Eye (tissue), 1 donor: Measurements from ENCODE around the gene BCKDK.
"Not testable (repeated sequence)": the region's sequence is repeated elsewhere in the genome, so short reads cannot be mapped to it uniquely, and the experiment has no call there.

Source experiments
- DNase-seq: peaks from one replicate; pipeline ENCODE4 v3.0.0-alpha.2; 2015

The BCKDK gene

GRCh38 chr16:31100876-31101641 is 7.1 kb upstream of the BCKDK start:
- DNase-seq, result not testable (repeated sequence)

GRCh38 chr16:31105677-31106213 is 2.4 kb upstream of the BCKDK start:
- DNase-seq, result peak; percentile 88

- DNase-seq, result no peak
Measured at GRCh38 chr16:31106509-31107464, 1.4 kb upstream of the BCKDK start.

- DNase-seq, result no peak
Measured at GRCh38 chr16:31107465-31107867, 720 bp upstream of the BCKDK start.

- DNase-seq, result no peak
Measured at GRCh38 chr16:31108794-31109558, 790 bp downstream of the BCKDK start.

- no peak for DNase-seq
Measured at GRCh38 chr16:31109622-31110021, 1.4 kb downstream of the BCKDK start.

GRCh38 chr16:31110106-31111034 is 2.2 kb downstream of the BCKDK start:
- no peak for DNase-seq

GRCh38 chr16:31111881-31112466 is 3.8 kb downstream of the BCKDK start:
- no peak for DNase-seq

- no peak for DNase-seq
Measured at GRCh38 chr16:31112711-31113110, 4.5 kb downstream of the BCKDK start.

GRCh38 chr16:31113121-31114120 is 5.2 kb downstream of the BCKDK start:
- DNase-seq, result no peak

GRCh38 chr16:31114468-31114867 is 6.3 kb downstream of the BCKDK start:
- no peak for DNase-seq

GRCh38 chr16:31117384-31118222 is 9.4 kb downstream of the BCKDK start, which contains the start of gene KAT8:
TSS of gene KAT8 (plus strand) at chr16:31117664. CDS start at chr16:31117682, 18 bp downstream.
- peak; percentile 99 for DNase-seq

- DNase-seq, result no peak
Measured at GRCh38 chr16:31118223-31119155, 10.3 kb downstream of the BCKDK start.

GRCh38 chr16:31120129-31120528 is 11.9 kb downstream of the BCKDK start:
- no peak for DNase-seq

GRCh38 chr16:31125844-31126243 is 17.7 kb downstream of the BCKDK start:
- DNase-seq, result no peak

- no peak for DNase-seq
Measured at GRCh38 chr16:31127182-31127581, 19.0 kb downstream of the BCKDK start.

GRCh38 chr16:31128711-31129567 is 20.8 kb downstream of the BCKDK start:
- no peak for DNase-seq
